GM19099 (cell line): ENCODE measurements around the gene XXYLT1.

Experiments used
- POLR2A ChIP-seq: IDR thresholded peaks from 3 replicates; pipeline ENCODE4 v1.6.1; 2011; ENCODE audit warnings: low read depth; ENCODE audit not compliant: insufficient read length; ENCODE audit errors: extremely low read depth

XXYLT1 gene

GRCh38 chr3:195042743-195043606 is 228.0 kb downstream of the XXYLT1 start:
- no peak for TF ChIP-seq POLR2A

GRCh38 chr3:195041871-195042742 is 228.9 kb downstream of the XXYLT1 start:
- no peak for TF ChIP-seq POLR2A

- no peak for TF ChIP-seq POLR2A
These were observed 230.0 kb downstream of the XXYLT1 start for GRCh38 chr3:195040773-195041520.

- TF ChIP-seq POLR2A: no peak
These were observed 230.9 kb downstream of the XXYLT1 start for GRCh38 chr3:195040094-195040493.

- TF ChIP-seq POLR2A: no peak
These were observed 231.6 kb downstream of the XXYLT1 start for GRCh38 chr3:195039180-195039843.

- TF ChIP-seq POLR2A: no peak
These were observed 232.8 kb downstream of the XXYLT1 start for GRCh38 chr3:195038161-195038560.

- no peak for TF ChIP-seq POLR2A
These were observed 234.0 kb downstream of the XXYLT1 start for GRCh38 chr3:195036974-195037373.

- TF ChIP-seq POLR2A: no peak
These were observed 234.4 kb downstream of the XXYLT1 start for GRCh38 chr3:195036574-195036973.

GRCh38 chr3:195036203-195036505 is 234.8 kb downstream of the XXYLT1 start:
- TF ChIP-seq POLR2A: no peak

GRCh38 chr3:195035345-195036202 is 235.4 kb downstream of the XXYLT1 start:
- no peak for TF ChIP-seq POLR2A

- no peak for TF ChIP-seq POLR2A
These were observed 236.4 kb downstream of the XXYLT1 start for GRCh38 chr3:195034541-195034940.

GRCh38 chr3:195034101-195034500 is 236.9 kb downstream of the XXYLT1 start:
- no peak for TF ChIP-seq POLR2A

- TF ChIP-seq POLR2A: no peak
These were observed 237.3 kb downstream of the XXYLT1 start for GRCh38 chr3:195033531-195034091.
